WTC11 (cell line): Measurements from ENCODE around the gene MOV10L1. TPM values are rescaled to one million over a fixed set of nuclear protein-coding genes. Genes with fewer than 3 reads are reported as not detected.
A peak's percentile ranks its signal among the peaks of the same experiment; 100 is the strongest.

Experiments
- ATAC-seq: fragments of 200-7000 bp; cut with Tn5 transposase; 2 replicates; pipeline ENCODE4 v1.10.0; 2021; ENCODE audit warnings: mild to moderate bottlenecking, moderate library complexity
- CTCF ChIA-PET: fragments of 300-600 bp; sonication (Branson Sonifier 250); formaldehyde crosslinking; loops from one replicate; lab custom pipeline; 2021; ENCODE audit warnings: antibody characterized with exemption; lab: Charles Lee
- POLR2A ChIA-PET: fragments of 350-600 bp; sonication (Branson Sonifier 250); formaldehyde crosslinking; loops from one replicate; lab custom pipeline; 2021; ENCODE audit warnings: antibody characterized with exemption; lab: Charles Lee
- DNase-seq: peaks from one replicate; pipeline ENCODE4 v3.0.0; 2021; ENCODE audit warnings: low spot score
- H3K27ac Mint-ChIP-seq: 2 replicates; pipeline ENCODE4 v1.8.0; 2021; ENCODE audit warnings: mixed read lengths
- H3K27me3 Mint-ChIP-seq: 2 replicates; pipeline ENCODE4 v1.8.0; 2021; ENCODE audit warnings: low read depth, mild to moderate bottlenecking, moderate library complexity, mixed read lengths
- H3K36me3 Mint-ChIP-seq: 2 replicates; pipeline ENCODE4 v1.8.0; 2021; ENCODE audit warnings: mixed read lengths
- H3K4me1 Mint-ChIP-seq: 2 replicates; pipeline ENCODE4 v1.8.0; 2022; ENCODE audit warnings: mixed read lengths
- H3K4me3 Mint-ChIP-seq: 2 replicates; pipeline ENCODE4 v1.8.0; 2021; ENCODE audit warnings: mild to moderate bottlenecking, moderate library complexity, mixed read lengths
- H3K9me3 Mint-ChIP-seq: 2 replicates; pipeline ENCODE4 v1.8.0; 2021; ENCODE audit warnings: mixed read lengths
- ATF1 ChIP-seq: sonication (generic); formaldehyde crosslinking; IDR thresholded peaks from 2 replicates; pipeline ENCODE4 v1.8.1; 2023; ENCODE audit warnings: mild to moderate bottlenecking, moderate library complexity, missing genetic modification reagents
- CREB1 ChIP-seq: sonication (generic); formaldehyde crosslinking; IDR thresholded peaks from 2 replicates; pipeline ENCODE4 v1.8.0; 2023; ENCODE audit warnings: mild to moderate bottlenecking, missing genetic modification reagents
- CTCF ChIP-seq: fragments of 200-600 bp; IDR thresholded peaks from 2 replicates; pipeline ENCODE4 v1.8.0; 2022; ENCODE audit warnings: antibody characterized with exemption
- ELF4 ChIP-seq: sonication (generic); formaldehyde crosslinking; IDR thresholded peaks from 2 replicates; pipeline ENCODE4 v1.8.1; 2022; ENCODE audit warnings: low read depth, mild to moderate bottlenecking, moderate library complexity, missing genetic modification reagents
- ESRRA ChIP-seq: sonication (generic); formaldehyde crosslinking; IDR thresholded peaks from 2 replicates; pipeline ENCODE4 v1.8.1; 2022; ENCODE audit warnings: mild to moderate bottlenecking, missing genetic modification reagents, borderline replicate concordance
- FOXK1 ChIP-seq: sonication (generic); formaldehyde crosslinking; IDR thresholded peaks from 2 replicates; pipeline ENCODE4 v1.8.0; 2022; ENCODE audit warnings: mild to moderate bottlenecking, moderate library complexity, missing genetic modification reagents
- JAZF1 ChIP-seq: fragments of 250-450 bp; sonication (Bioruptor Pico); IDR thresholded peaks from 2 replicates; pipeline ENCODE4 v1.9.0; 2021; ENCODE audit warnings: moderate library complexity, mild to moderate bottlenecking, inconsistent platforms
- MLX ChIP-seq: sonication (generic); formaldehyde crosslinking; IDR thresholded peaks from 2 replicates; pipeline ENCODE4 v1.8.1; 2023; ENCODE audit warnings: mild to moderate bottlenecking, missing genetic modification reagents, moderate library complexity
- MXD4 ChIP-seq: fragments of 250-450 bp; sonication (Bioruptor Pico); IDR thresholded peaks from 2 replicates; pipeline ENCODE4 v1.8.0; 2021; ENCODE audit warnings: mild to moderate bottlenecking, moderate library complexity, borderline replicate concordance
- MYBL2 ChIP-seq: sonication (generic); formaldehyde crosslinking; IDR thresholded peaks from 2 replicates; pipeline ENCODE4 v1.8.1; 2023; ENCODE audit warnings: mild to moderate bottlenecking, moderate library complexity, missing genetic modification reagents
- NR1H2 ChIP-seq: sonication (generic); formaldehyde crosslinking; IDR thresholded peaks from 2 replicates; pipeline ENCODE4 v1.9.0; 2021; ENCODE audit warnings: mild to moderate bottlenecking, moderate library complexity, missing genetic modification reagents
- NR3C1 ChIP-seq: sonication (generic); formaldehyde crosslinking; conservative IDR thresholded peaks from 2 replicates; pipeline ENCODE4 v1.8.1; 2023; ENCODE audit warnings: low read depth, mild to moderate bottlenecking, missing genetic modification reagents
- PREB ChIP-seq: sonication (generic); formaldehyde crosslinking; IDR thresholded peaks from 2 replicates; pipeline ENCODE4 v1.8.1; 2022; ENCODE audit warnings: mild to moderate bottlenecking, missing genetic modification reagents, moderate library complexity, borderline replicate concordance
- SMAD4 ChIP-seq: sonication (generic); formaldehyde crosslinking; IDR thresholded peaks from 2 replicates; pipeline ENCODE4 v1.8.0; 2022; ENCODE audit warnings: mild to moderate bottlenecking, missing genetic modification reagents
- TCF7 ChIP-seq: sonication (generic); formaldehyde crosslinking; IDR thresholded peaks from 2 replicates; pipeline ENCODE4 v1.8.0; 2022; ENCODE audit warnings: mild to moderate bottlenecking, low read depth, missing genetic modification reagents, moderate library complexity
- ZBTB21 ChIP-seq: sonication (generic); formaldehyde crosslinking; IDR thresholded peaks from 2 replicates; pipeline ENCODE4 v1.8.1; 2023; ENCODE audit warnings: mild to moderate bottlenecking, missing genetic modification reagents, borderline replicate concordance
- ZNF219 ChIP-seq: sonication (generic); formaldehyde crosslinking; IDR thresholded peaks from 2 replicates; pipeline ENCODE4 v1.8.0; 2023; ENCODE audit warnings: missing genetic modification reagents, mild to moderate bottlenecking, borderline replicate concordance
- total RNA-seq: library from RNA; stranded (reverse); gene quantifications from 3 replicates; pipeline ENCODE4 v1.2.3, GENCODE V29; 2021
- TF ChIP-seq, protein P1 (sequence below): fragments of 250-450 bp; sonication (Bioruptor Pico); IDR thresholded peaks from 2 replicates; pipeline ENCODE4 v1.9.0; 2021; ENCODE audit warnings: mild to moderate bottlenecking
- TF ChIP-seq, protein P2 (sequence below): fragments of 250-450 bp; sonication (Bioruptor Pico); IDR thresholded peaks from 2 replicates; pipeline ENCODE4 v1.9.0; 2021; ENCODE audit warnings: mild to moderate bottlenecking
- TF ChIP-seq, protein P3 (sequence below): fragments of 250-450 bp; sonication (Bioruptor Pico); IDR thresholded peaks from 2 replicates; pipeline ENCODE4 v1.8.0; 2021; ENCODE audit warnings: mild to moderate bottlenecking
- TF ChIP-seq, protein P4 (sequence below): sonication (generic); formaldehyde crosslinking; IDR thresholded peaks from 2 replicates; pipeline ENCODE4 v1.8.0; 2022; ENCODE audit warnings: mild to moderate bottlenecking, missing genetic modification reagents

Gene MOV10L1
- total RNA-seq, 1 experiment from 2014 or later, result not detected

GRCh38 chr22:50074056-50074455 lies 15.8 kb upstream of the MOV10L1 start (continued):
- TF ChIP-seq, protein P1, sequence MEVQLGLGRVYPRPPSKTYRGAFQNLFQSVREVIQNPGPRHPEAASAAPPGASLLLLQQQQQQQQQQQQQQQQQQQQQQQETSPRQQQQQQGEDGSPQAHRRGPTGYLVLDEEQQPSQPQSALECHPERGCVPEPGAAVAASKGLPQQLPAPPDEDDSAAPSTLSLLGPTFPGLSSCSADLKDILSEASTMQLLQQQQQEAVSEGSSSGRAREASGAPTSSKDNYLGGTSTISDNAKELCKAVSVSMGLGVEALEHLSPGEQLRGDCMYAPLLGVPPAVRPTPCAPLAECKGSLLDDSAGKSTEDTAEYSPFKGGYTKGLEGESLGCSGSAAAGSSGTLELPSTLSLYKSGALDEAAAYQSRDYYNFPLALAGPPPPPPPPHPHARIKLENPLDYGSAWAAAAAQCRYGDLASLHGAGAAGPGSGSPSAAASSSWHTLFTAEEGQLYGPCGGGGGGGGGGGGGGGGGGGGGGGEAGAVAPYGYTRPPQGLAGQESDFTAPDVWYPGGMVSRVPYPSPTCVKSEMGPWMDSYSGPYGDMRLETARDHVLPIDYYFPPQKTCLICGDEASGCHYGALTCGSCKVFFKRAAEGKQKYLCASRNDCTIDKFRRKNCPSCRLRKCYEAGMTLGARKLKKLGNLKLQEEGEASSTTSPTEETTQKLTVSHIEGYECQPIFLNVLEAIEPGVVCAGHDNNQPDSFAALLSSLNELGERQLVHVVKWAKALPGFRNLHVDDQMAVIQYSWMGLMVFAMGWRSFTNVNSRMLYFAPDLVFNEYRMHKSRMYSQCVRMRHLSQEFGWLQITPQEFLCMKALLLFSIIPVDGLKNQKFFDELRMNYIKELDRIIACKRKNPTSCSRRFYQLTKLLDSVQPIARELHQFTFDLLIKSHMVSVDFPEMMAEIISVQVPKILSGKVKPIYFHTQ (CRISPR knock-in tag), result no peak
- TF ChIP-seq MXD4 (CRISPR knock-in tag) (no peak), NR1H2 (CRISPR knock-in tag) (no peak), MYBL2 (CRISPR knock-in tag) (no peak)
- TF ChIP-seq, protein P2, sequence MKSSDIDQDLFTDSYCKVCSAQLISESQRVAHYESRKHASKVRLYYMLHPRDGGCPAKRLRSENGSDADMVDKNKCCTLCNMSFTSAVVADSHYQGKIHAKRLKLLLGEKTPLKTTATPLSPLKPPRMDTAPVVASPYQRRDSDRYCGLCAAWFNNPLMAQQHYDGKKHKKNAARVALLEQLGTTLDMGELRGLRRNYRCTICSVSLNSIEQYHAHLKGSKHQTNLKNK (CRISPR knock-in tag), result no peak

GRCh38 chr22:50074551-50075530 lies 15.0 kb upstream of the MOV10L1 start:
- POLR2A ChIA-PET, result no interaction called here
- no peaks in the 10 kb centered on the region for H3K9me3 Mint-ChIP-seq
- H3K27ac Mint-ChIP-seq, result no peak overlapping the region
- ATAC-seq (peak; percentile 31; the same call in 1 of the 2 replicates), DNase-seq (no peak)
- H3K36me3 Mint-ChIP-seq, result no peaks in the 10 kb centered on the region
- H3K27me3 Mint-ChIP-seq, result no peaks in the 10 kb centered on the region
- no peak overlapping the region for H3K4me3 Mint-ChIP-seq
- TF ChIP-seq FOXK1 (CRISPR knock-in tag) (no peak), TCF7 (no peak), SMAD4 (no peak), CREB1 (CRISPR knock-in tag) (no peak), ESRRA (no peak), ZBTB21 (no peak), NR3C1 (no peak), MXD4 (CRISPR knock-in tag) (no peak), MLX (CRISPR knock-in tag) (no peak), ATF1 (no peak), ZNF219 (CRISPR knock-in tag) (no peak), JAZF1 (no peak), PREB (CRISPR knock-in tag) (no peak), CTCF (no peak), ELF4 (no peak)
- TF ChIP-seq, protein P3, sequence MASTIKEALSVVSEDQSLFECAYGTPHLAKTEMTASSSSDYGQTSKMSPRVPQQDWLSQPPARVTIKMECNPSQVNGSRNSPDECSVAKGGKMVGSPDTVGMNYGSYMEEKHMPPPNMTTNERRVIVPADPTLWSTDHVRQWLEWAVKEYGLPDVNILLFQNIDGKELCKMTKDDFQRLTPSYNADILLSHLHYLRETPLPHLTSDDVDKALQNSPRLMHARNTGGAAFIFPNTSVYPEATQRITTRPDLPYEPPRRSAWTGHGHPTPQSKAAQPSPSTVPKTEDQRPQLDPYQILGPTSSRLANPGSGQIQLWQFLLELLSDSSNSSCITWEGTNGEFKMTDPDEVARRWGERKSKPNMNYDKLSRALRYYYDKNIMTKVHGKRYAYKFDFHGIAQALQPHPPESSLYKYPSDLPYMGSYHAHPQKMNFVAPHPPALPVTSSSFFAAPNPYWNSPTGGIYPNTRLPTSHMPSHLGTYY (CRISPR knock-in tag), result no peak
- TF ChIP-seq, protein P4, sequence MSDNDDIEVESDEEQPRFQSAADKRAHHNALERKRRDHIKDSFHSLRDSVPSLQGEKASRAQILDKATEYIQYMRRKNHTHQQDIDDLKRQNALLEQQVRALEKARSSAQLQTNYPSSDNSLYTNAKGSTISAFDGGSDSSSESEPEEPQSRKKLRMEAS, result no peak
- TF ChIP-seq, all 79 proteins: peak for 0
- CTCF ChIA-PET, result interaction anchor here (0.7 to 2.9 kb wide), 7 partner anchors 11 to 132 kb away, joined by 3 to 13 read pairs (median 4); partner anchors contain the start of gene MLC1
- H3K4me1 Mint-ChIP-seq, result no peaks in the 10 kb centered on the region
